Measurements from ENCODE around the gene FAM184A. TPM values are rescaled to one million over a fixed set of nuclear protein-coding genes. Genes with fewer than 3 reads are reported as not detected.

FAM184A gene
- total and polyA plus RNA-seq, 10 of the 15 experiments (the other 5 are each of a cell fraction or from before 2014, with no cell fraction given) = 0.15 to 0.23 TPM; not detected in 8

GRCh38 chr6:119026822-119027221 lies 51.6 kb downstream of the FAM184A start (continued):
- TF ChIP-seq LARP7 (IDR thresholded peaks at IDR 0.05) (no peak), MAX (IDR thresholded peaks at IDR 0.05; ENCODE audit: low read depth, low read length) (no peak), ATF2 (IDR thresholded peaks at IDR 0.05; ENCODE audit: low read length) (no peak), CEBPB (IDR thresholded peaks at IDR 0.05; ENCODE audit: borderline replicate concordance in 1 of 2, low read depth in 2 of 2, low read length in 2 of 2) (no peak), SUPT20H (IDR thresholded peaks at IDR 0.05; ENCODE audit: borderline replicate concordance, control insufficient read depth, low read depth, low read length) (no peak), MEF2A (IDR thresholded peaks at IDR 0.05; ENCODE audit: insufficient read depth, low read depth, low read length) (no peak), E2F4 (IDR thresholded peaks at IDR 0.05; ENCODE audit: low read depth, low read length) (no peak), HSF1 (IDR thresholded peaks at IDR 0.05; ENCODE audit: low read depth, low read length) (no peak), FOS (IDR thresholded peaks at IDR 0.05; ENCODE audit: borderline replicate concordance, extremely low read depth, insufficient read length) (no peak), GABPA (IDR thresholded peaks at IDR 0.05; ENCODE audit: low read depth) (no peak), SIX5 (IDR thresholded peaks at IDR 0.05; ENCODE audit: low read depth, low read length, severe bottlenecking) (no peak), JUND (IDR thresholded peaks at IDR 0.05; ENCODE audit: low read depth, low read length) (no peak), SKIL (IDR thresholded peaks at IDR 0.05; ENCODE audit: low read depth, poor library complexity, severe bottlenecking) (no peak)

Data from GM12878 (cell line).